Measurements from ENCODE around the gene AKR1D1. TPM values are rescaled to one million over a fixed set of nuclear protein-coding genes. Genes with fewer than 3 reads are reported as not detected.

The AKR1D1 gene
- total and polyA plus RNA-seq, 2 of the 13 experiments (the other 11 are each of a cell fraction or from before 2014, with no cell fraction given) = 6.9 to 37.0 TPM

DNA sequence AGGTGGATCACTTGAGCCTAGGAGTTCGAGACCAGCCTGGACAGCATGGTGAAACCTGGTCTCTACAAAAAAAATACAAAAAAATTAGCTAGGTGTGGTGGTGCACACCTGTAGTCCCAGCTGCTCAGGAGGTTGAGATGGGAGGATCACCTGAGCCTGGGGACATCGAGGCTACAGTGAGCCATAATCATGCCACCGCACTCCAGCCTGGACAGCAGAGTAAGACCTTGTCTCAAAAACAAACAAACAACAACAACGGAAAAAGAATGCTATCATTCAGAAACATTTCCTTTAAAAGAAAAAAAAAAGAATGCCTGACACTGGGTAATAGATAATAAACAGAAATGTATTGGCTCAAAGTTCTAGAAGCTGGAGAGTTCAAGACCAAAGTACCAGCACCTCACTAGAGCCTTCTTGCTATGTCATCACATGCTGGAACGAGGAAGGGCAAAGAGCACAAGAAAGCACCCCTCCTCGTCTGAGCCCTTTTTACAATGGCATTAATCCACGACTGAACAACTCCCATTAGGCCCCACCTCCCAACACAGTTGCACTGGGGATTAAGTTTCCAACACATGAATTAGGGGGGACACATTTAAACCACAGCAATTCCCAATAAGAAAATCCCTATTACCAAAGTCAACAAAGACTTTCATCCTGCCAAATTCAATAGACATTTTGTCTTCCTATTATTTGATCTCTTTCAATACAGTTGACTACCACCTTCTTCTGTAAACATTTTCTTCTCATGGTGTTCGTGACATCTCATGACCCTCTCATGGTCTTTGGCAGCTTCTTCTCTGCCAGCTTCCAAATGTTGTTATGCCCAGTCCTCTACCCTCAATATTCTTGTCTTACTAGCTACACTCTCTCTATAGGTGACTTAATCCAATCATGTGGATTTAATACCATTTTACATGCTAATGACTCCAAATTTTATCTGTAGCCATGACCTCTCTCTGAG, 20.0 kb downstream of the AKR1D1 start (continued):
- TF ChIP-seq, protein P1, sequence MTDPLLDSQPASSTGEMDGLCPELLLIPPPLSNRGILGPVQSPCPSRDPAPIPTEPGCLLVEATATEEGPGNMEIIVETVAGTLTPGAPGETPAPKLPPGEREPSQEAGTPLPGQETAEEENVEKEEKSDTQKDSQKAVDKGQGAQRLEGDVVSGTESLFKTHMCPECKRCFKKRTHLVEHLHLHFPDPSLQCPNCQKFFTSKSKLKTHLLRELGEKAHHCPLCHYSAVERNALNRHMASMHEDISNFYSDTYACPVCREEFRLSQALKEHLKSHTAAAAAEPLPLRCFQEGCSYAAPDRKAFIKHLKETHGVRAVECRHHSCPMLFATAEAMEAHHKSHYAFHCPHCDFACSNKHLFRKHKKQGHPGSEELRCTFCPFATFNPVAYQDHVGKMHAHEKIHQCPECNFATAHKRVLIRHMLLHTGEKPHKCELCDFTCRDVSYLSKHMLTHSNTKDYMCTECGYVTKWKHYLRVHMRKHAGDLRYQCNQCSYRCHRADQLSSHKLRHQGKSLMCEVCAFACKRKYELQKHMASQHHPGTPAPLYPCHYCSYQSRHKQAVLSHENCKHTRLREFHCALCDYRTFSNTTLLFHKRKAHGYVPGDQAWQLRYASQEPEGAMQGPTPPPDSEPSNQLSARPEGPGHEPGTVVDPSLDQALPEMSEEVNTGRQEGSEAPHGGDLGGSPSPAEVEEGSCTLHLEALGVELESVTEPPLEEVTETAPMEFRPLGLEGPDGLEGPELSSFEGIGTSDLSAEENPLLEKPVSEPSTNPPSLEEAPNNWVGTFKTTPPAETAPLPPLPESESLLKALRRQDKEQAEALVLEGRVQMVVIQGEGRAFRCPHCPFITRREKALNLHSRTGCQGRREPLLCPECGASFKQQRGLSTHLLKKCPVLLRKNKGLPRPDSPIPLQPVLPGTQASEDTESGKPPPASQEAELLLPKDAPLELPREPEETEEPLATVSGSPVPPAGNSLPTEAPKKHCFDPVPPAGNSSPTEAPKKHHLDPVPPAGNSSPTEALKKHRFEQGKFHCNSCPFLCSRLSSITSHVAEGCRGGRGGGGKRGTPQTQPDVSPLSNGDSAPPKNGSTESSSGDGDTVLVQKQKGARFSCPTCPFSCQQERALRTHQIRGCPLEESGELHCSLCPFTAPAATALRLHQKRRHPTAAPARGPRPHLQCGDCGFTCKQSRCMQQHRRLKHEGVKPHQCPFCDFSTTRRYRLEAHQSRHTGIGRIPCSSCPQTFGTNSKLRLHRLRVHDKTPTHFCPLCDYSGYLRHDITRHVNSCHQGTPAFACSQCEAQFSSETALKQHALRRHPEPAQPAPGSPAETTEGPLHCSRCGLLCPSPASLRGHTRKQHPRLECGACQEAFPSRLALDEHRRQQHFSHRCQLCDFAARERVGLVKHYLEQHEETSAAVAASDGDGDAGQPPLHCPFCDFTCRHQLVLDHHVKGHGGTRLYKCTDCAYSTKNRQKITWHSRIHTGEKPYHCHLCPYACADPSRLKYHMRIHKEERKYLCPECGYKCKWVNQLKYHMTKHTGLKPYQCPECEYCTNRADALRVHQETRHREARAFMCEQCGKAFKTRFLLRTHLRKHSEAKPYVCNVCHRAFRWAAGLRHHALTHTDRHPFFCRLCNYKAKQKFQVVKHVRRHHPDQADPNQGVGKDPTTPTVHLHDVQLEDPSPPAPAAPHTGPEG (CRISPR knock-in tag; IDR thresholded peaks at IDR 0.05) = no peak
- TF ChIP-seq, protein P2, sequence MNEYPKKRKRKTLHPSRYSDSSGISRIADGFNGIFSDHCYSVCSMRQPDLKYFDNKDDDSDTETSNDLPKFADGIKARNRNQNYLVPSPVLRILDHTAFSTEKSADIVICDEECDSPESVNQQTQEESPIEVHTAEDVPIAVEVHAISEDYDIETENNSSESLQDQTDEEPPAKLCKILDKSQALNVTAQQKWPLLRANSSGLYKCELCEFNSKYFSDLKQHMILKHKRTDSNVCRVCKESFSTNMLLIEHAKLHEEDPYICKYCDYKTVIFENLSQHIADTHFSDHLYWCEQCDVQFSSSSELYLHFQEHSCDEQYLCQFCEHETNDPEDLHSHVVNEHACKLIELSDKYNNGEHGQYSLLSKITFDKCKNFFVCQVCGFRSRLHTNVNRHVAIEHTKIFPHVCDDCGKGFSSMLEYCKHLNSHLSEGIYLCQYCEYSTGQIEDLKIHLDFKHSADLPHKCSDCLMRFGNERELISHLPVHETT (CRISPR knock-in tag; conservative IDR thresholded peaks at IDR 0.05) = no peak
- TF ChIP-seq ZNF354B (CRISPR knock-in tag; IDR thresholded peaks at IDR 0.05) (no peak), ZNF543 (CRISPR knock-in tag; IDR thresholded peaks at IDR 0.05) (no peak), RBFOX2 (IDR thresholded peaks at IDR 0.05; ENCODE audit: low read depth, low read length) (no peak), REL (CRISPR knock-in tag; conservative IDR thresholded peaks at IDR 0.05) (no peak), FOXA1 (IDR thresholded peaks at IDR 0.05) (no peak), FOXA1 (CRISPR knock-in tag; IDR thresholded peaks at IDR 0.05) (no peak), ZNF562 (CRISPR knock-in tag; IDR thresholded peaks at IDR 0.05; ENCODE audit: borderline replicate concordance) (no peak)
- TF ChIP-seq, protein P3, sequence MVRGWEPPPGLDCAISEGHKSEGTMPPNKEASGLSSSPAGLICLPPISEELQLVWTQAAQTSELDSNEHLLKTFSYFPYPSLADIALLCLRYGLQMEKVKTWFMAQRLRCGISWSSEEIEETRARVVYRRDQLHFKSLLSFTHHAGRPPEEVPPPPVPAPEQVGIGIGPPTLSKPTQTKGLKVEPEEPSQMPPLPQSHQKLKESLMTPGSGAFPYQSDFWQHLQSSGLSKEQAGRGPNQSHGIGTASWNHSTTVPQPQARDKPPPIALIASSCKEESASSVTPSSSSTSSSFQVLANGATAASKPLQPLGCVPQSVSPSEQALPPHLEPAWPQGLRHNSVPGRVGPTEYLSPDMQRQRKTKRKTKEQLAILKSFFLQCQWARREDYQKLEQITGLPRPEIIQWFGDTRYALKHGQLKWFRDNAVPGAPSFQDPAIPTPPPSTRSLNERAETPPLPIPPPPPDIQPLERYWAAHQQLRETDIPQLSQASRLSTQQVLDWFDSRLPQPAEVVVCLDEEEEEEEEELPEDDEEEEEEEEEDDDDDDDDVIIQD (CRISPR knock-in tag; IDR thresholded peaks at IDR 0.05; ENCODE audit: low read depth) = no peak; the same call in 1 of the 2 replicates
- TF ChIP-seq, protein P4, sequence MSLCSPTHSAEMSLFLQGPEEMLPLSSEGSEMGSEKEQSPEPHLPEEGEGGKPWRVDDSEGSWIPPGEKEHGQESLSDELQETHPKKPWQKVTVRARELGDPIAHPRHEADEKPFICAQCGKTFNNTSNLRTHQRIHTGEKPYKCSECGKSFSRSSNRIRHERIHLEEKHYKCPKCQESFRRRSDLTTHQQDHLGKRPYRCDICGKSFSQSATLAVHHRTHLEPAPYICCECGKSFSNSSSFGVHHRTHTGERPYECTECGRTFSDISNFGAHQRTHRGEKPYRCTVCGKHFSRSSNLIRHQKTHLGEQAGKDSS (CRISPR knock-in tag; IDR thresholded peaks at IDR 0.05; ENCODE audit: borderline replicate concordance, low read depth) = no peak

All from HepG2 (cell line).